Tongue (tissue), 2 donors: ENCODE results near the gene CTSA. TPM values are rescaled to one million over a fixed set of nuclear protein-coding genes. Genes with fewer than 3 reads are reported as not detected.
"Not testable (repeated sequence)": the region's sequence is repeated elsewhere in the genome, so short reads cannot be mapped to it uniquely, and the experiment has no call there.

Experiments used
- DNase-seq: peaks from one replicate; pipeline ENCODE4 v3.0.0-alpha.2; 2015
- total RNA-seq: library from RNA; depleted of rRNA; stranded (reverse); fragments of >200 nt; gene quantifications from one replicate; pipeline ENCODE4 v1.2.3, GENCODE V29; 2014

CTSA gene
- total RNA-seq, 1 donor from 2014 or later, result 32.6 TPM

- no peak for DNase-seq
Measured at GRCh38 chr20:45867136-45867818, 23.9 kb upstream of the CTSA start.

GRCh38 chr20:45867819-45868176 lies 23.3 kb upstream of the CTSA start:
- no peak for DNase-seq

GRCh38 chr20:45872626-45873025 lies 18.5 kb upstream of the CTSA start:
- no peak for DNase-seq

GRCh38 chr20:45873409-45874103 lies 17.6 kb upstream of the CTSA start:
- no peak for DNase-seq

DNA sequence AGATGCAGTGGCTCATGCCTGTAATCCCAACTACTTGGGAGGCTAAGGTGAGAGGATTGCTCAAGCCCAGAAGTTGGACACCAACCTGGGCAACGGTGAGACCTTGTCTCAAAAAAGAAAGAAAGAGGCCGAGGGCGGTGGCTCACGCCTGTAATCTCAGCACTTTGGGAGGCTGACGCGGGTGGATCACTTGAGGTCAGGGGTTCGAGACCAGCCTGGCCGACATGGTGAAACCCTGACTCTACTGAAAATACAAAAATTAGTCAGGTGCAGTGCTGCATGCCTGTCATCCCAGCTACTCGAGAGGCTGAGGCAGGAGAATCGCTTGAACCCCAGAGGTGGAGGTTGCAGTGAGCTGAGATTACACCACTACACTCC lies 17.0 kb upstream of the CTSA start:
- DNase-seq, result not testable (repeated sequence)

DNA sequence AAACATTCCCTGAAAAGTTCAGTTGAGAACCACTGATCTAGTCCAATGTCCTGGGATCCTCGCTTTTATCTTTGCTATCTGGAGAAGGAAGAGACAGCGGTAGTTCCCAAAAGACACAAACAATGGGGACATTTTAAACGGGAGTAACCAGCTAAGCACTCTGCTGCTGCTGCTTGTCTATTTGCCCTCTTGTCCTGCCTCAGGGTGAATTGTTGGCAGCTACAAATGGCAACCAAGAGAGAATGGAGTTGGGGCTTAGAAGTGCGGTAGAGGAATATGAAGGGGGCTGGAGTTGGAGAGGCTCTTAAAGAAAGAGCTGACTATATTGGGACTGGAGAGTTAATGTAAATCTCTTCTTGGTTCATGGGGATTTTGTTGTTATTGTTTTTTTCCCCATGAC lies 16.6 kb upstream of the CTSA start:
- DNase-seq, result no peak

- no peak for DNase-seq
Measured at GRCh38 chr20:45878076-45878761, 12.9 kb upstream of the CTSA start.

- DNase-seq, result peak; percentile 100
Measured at GRCh38 chr20:45880988-45881788, 9.9 kb upstream of the CTSA start, which contains the start of gene ZSWIM1. Gene ZSWIM1, plus strand, starts transcription at chr20:45881227. Its CDS starts 1,366 bp downstream, at chr20:45882593.

- no peak for DNase-seq
Measured at GRCh38 chr20:45882469-45883099, 8.6 kb upstream of the CTSA start.

DNA sequence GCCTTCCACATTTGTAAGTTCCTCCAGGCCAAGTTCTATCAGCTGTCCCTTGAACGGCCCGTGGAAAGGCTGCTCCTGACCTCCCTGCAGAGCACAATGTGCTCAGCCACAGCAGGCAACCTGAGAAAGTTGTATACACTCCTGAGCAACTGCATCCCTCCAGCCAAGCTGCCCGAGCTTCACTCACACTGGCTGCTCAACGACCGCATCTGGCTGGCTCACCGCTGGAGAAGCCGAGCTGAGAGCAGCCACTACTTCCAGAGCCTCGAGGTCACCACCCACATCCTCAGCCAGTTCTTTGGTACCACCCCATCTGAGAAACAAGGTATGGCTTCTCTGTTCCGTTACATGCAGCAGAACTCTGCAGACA lies 8.1 kb upstream of the CTSA start:
- DNase-seq, result no peak

DNA sequence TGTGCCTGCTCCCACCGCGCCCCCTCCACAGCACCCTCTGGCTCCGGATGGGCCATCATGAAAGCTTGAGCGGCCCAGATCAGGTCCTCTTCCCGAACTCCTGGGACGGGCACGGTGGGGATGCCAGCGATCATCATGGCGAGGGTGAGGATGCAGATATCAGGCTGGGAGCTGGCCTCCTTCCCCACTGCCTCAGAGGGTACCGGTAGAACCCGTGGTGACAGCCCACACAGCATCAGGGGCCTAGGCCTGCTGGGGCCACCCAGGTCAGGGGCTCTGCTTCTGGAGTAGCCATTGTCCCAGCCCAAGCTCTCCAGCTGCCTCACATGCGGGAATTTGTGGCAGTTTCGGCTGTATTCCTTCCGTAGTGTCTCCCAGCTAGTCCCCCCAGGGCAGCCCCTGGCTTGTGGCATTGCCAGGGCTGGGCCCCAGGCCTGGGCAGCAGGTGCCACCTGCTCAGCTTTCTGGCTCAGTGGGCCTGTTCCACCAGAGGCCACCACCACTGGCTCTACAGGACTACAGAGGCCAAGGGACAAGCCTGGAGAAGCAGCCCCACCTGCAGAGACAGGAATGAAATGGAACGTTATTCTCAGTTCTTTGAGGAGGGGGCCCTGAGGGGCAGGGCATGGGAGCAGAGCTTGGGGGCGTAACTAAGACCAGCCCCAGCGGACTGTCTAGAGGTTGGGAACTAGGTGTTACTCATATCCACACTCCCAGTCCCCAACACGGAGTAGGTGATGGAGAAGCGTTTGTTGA lies 4.4 kb upstream of the CTSA start:
- no peak for DNase-seq

DNA sequence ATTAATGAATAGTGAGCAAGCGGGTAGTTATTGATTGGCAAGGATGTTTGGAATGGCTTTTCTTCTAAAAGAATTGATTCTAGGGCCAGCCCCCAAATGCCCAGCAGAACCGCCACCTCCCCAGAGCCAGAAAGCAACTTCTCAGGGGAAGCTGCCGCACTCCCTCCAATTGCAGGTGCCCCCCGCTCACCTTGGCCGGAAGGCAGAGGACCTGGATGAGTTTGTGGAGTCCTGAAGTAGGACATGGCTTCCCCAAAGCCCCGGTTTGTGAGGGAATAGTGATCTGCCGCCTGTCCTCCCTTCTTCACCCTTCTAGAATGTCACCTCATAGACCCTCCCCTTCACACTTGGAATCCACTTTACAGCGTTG lies 3.8 kb upstream of the CTSA start, which contains the start of gene SPATA25:
SPATA25 (minus strand) TSS at position 277 of the 370 bp plus-strand sequence; CDS start at position 245, 32 bp downstream.
- no peak for DNase-seq

GRCh38 chr20:45888681-45889080 lies 2.5 kb upstream of the CTSA start:
- no peak for DNase-seq

DNA sequence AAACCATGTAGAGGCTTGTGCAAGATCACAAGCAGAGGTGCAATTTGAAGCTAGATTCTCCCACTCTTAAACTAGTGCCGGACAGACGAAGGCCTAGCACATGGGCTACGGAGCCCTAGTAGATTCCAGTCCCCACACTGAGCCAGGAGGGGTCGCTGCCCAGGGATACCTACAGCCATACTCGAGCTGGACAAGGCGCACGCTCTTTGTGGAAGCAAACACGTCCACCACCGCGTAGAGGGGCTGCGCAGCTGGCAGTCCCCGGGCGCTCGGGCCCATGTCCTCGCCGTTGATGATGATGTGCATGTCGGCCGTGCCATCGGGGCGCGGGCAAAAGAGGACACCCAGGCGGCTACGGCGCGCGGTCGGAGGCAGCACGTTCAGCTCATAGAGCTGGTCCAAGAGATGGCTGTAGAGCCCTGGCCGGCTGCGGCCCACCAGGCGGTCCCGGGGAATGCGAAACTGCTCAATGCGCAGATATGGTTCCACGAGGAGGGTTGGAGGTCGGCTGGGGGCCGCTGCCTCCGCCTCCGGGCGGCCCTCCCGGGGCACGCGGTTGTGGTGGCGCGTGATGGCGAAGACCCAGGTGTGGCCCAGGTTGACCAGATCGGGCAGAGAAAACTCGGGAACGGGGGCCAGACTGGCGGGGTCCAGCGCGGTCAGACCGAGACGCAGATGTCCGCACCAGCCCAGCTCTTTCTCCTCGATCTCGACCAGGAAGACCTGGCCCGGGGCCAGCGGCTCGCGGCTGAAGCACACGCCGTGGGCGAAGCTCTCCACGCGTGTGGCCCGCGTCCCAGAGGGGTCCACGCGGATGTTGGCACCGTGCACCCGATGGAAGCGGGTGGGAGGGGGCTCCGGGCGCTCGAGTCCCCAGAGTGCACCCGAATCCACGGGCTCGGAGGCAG lies 804 bp upstream of the CTSA start:
- DNase-seq, result peak; percentile 92

DNA sequence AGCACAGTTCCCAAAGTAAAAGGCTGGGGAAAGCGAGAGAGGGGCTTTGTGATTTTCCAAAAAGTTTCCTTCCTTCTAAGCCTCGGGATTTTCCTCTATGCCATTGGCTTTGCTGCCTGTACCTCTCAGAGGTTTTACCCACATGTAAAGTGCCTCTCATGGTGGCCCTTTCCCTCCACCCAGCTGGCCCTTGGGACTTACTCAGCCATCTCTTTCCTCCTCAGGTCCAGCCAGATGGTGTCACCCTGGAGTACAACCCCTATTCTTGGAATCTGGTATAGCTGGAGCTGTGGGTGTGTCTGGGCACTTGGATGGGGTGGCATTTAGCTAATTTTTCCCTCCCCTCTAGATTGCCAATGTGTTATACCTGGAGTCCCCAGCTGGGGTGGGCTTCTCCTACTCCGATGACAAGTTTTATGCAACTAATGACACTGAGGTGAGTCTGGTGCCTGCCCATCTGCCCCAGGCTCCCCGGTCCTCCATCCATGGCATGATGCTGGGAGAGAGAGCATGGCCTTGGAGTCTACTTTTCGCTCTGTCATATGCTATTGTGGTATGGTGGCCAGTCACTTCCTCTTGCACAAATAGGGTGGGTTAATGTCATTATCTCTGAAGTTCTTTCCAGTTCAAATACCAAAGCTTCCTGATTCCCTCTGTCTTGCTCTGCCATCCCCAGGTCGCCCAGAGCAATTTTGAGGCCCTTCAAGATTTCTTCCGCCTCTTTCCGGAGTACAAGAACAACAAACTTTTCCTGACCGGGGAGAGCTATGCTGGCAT lies 1.1 kb downstream of the CTSA start:
- no peak for DNase-seq

- no peak for DNase-seq
Measured at GRCh38 chr20:45892828-45893500, 1.8 kb downstream of the CTSA start.

DNA sequence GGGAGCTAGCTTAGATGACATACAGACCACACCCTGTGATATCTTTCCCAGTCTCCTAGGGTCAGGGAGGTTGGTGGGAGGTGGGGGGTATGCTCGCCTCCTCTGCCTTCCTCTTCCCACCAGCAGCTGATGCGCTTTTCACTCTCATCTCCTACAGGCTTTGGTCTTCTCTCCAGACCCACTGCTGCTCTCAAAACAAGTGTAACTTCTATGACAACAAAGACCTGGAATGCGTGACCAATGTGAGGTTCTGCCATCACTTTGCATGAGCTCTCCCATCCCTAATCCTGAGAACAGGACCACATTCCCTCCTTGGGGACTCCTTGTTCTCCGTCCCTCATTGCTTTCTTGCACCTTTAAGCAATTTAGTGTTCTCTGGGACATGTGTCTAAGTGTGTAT lies 2.7 kb downstream of the CTSA start:
- DNase-seq, result no peak

DNA sequence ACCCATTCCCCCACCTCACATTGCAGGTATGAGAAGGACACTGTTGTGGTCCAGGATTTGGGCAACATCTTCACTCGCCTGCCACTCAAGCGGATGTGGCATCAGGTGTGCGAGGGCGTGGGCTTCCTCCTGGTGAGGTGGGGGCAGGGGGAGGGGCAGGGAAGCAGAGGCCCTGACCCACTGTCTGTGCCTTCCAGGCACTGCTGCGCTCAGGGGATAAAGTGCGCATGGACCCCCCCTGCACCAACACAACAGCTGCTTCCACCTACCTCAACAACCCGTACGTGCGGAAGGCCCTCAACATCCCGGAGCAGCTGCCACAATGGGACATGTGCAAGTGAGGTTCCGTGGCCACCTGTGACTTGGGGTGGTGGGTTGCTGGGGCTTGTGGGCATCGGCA lies 3.7 kb downstream of the CTSA start:
- DNase-seq, result no peak

- no peak for DNase-seq
Measured at GRCh38 chr20:45896641-45897161, 5.6 kb downstream of the CTSA start.
